H9 (cell line): ENCODE results near the gene ATP2B2. TPM values are rescaled to one million over a fixed set of nuclear protein-coding genes. Genes with fewer than 3 reads are reported as not detected.

Source experiments
- DNase-seq: peaks from one replicate; pipeline ENCODE4 v3.0.0-alpha.2; 2017
- H2AFZ ChIP-seq: one replicate; pipeline ENCODE4 v1.6.1; 2013; ENCODE audit warnings: mild to moderate bottlenecking, low read length, control low read depth, moderate library complexity
- H2AK5ac ChIP-seq: 2 replicates; pipeline ENCODE4 v1.6.1; 2013; ENCODE audit warnings: low read length, control low read depth, mixed read lengths; ENCODE audit not compliant: insufficient read length
- H2BK120ac ChIP-seq: one replicate; pipeline ENCODE4 v1.6.1; 2013; ENCODE audit warnings: low read depth, mild to moderate bottlenecking, low read length, control low read depth, inconsistent platforms; ENCODE audit not compliant: poor library complexity, severe bottlenecking
- H2BK12ac ChIP-seq: 2 replicates; pipeline ENCODE4 v1.6.1; 2013; ENCODE audit warnings: low read length, control low read depth, mixed read lengths, low read depth; ENCODE audit not compliant: insufficient read length
- H2BK15ac ChIP-seq: 2 replicates; pipeline ENCODE4 v1.6.1; 2013; ENCODE audit warnings: low read depth, low read length, control low read depth
- H2BK20ac ChIP-seq: one replicate; pipeline ENCODE4 v1.6.1; 2013; ENCODE audit warnings: low read depth, mild to moderate bottlenecking, low read length, control low read depth, inconsistent platforms; ENCODE audit not compliant: poor library complexity, severe bottlenecking
- H2BK5ac ChIP-seq: 2 replicates; pipeline ENCODE4 v1.6.1; 2013; ENCODE audit warnings: low read length, control low read depth, mixed read lengths; ENCODE audit not compliant: insufficient read length
- H3K14ac ChIP-seq: 2 replicates; pipeline ENCODE4 v1.6.1; 2013; ENCODE audit warnings: low read length, control low read depth; ENCODE audit not compliant: insufficient read depth
- H3K18ac ChIP-seq: 2 replicates; pipeline ENCODE4 v1.6.1; 2013; ENCODE audit warnings: low read depth, mild to moderate bottlenecking, mixed read lengths, low read length, control low read depth; ENCODE audit not compliant: insufficient read length
- H3K23ac ChIP-seq: 2 replicates; pipeline ENCODE4 v1.6.1; 2013; ENCODE audit warnings: low read length, control low read depth, mixed read lengths, low read depth; ENCODE audit not compliant: insufficient read length
- H3K23me2 ChIP-seq: 2 replicates; pipeline ENCODE4 v1.6.1; 2013; ENCODE audit warnings: low read depth, mild to moderate bottlenecking, mixed read lengths, low read length, control low read depth; ENCODE audit not compliant: insufficient read length, poor library complexity, severe bottlenecking
- H3K27ac ChIP-seq: 2 replicates; pipeline ENCODE4 v1.5.1; 2013; ENCODE audit warnings: low read length, control low read depth, mixed read lengths, low read depth; ENCODE audit not compliant: insufficient read length
- H3K27me3 ChIP-seq: 2 replicates; pipeline ENCODE4 v1.6.1; 2013; ENCODE audit warnings: low read length, control low read depth, inconsistent platforms; ENCODE audit not compliant: insufficient read depth
- H3K4ac ChIP-seq: 2 replicates; pipeline ENCODE4 v1.6.1; 2013; ENCODE audit warnings: low read depth, mild to moderate bottlenecking, control low read depth, inconsistent platforms, low read length, moderate library complexity
- H3K4me1 ChIP-seq: 2 replicates; pipeline ENCODE4 v1.6.1; 2013; ENCODE audit warnings: low read length, control low read depth, inconsistent platforms; ENCODE audit not compliant: insufficient read depth
- H3K4me2 ChIP-seq: 2 replicates; pipeline ENCODE4 v1.6.1; 2013; ENCODE audit warnings: low read length, control low read depth, mixed read lengths; ENCODE audit not compliant: insufficient read length, insufficient read depth
- H3K56ac ChIP-seq: 2 replicates; pipeline ENCODE4 v1.6.1; 2013; ENCODE audit warnings: low read depth, mild to moderate bottlenecking, mixed read lengths, low read length, control low read depth; ENCODE audit not compliant: insufficient read length
- H3K79me1 ChIP-seq: 2 replicates; pipeline ENCODE4 v1.6.1; 2013; ENCODE audit warnings: low read depth, mild to moderate bottlenecking, moderate library complexity, low read length, control low read depth, inconsistent platforms; ENCODE audit not compliant: insufficient read depth, poor library complexity, severe bottlenecking
- H3K79me2 ChIP-seq: 2 replicates; pipeline ENCODE4 v1.6.1; 2013; ENCODE audit warnings: low read length, control low read depth, inconsistent platforms; ENCODE audit not compliant: insufficient read depth
- H3K9ac ChIP-seq: 2 replicates; pipeline ENCODE4 v1.6.1; 2013; ENCODE audit warnings: low read length, control low read depth, mixed read lengths; ENCODE audit not compliant: insufficient read length; ENCODE audit errors: extremely low read depth
- H3K9me3 ChIP-seq: one replicate; pipeline ENCODE4 v1.6.1; 2013; ENCODE audit warnings: low read depth, low read length, inconsistent platforms; ENCODE audit not compliant: control insufficient read depth
- H3T11ph ChIP-seq: one replicate; pipeline ENCODE4 v1.6.1; 2013; ENCODE audit warnings: mild to moderate bottlenecking, low read length, control low read depth, inconsistent platforms
- H4K20me1 ChIP-seq: one replicate; pipeline ENCODE4 v1.6.1; 2013; ENCODE audit not compliant: control insufficient read depth, insufficient read length, insufficient read depth
- H4K5ac ChIP-seq: 2 replicates; pipeline ENCODE4 v1.6.1; 2013; ENCODE audit warnings: low read depth, mild to moderate bottlenecking, mixed read lengths, low read length, control low read depth; ENCODE audit not compliant: insufficient read length
- H4K8ac ChIP-seq: replicated peaks from 2 replicates; pipeline ENCODE4 v1.6.1; 2013; ENCODE audit warnings: low read length, control low read depth, mixed read lengths, low read depth; ENCODE audit not compliant: insufficient read length
- H4K91ac ChIP-seq: 2 replicates; pipeline ENCODE4 v1.6.1; 2013; ENCODE audit warnings: low read depth, mild to moderate bottlenecking, moderate library complexity, mixed read lengths, low read length, control low read depth; ENCODE audit not compliant: insufficient read length
- H3K27ac Mint-ChIP-seq, 3 experiments: 2 replicates in 2 of 3; 3 replicates in 1 of 3; pipeline ENCODE4 v1.8.0; 2020 to 2021; ENCODE audit warnings: mixed read lengths in 3 of 3, mild to moderate bottlenecking in 1 of 3, moderate library complexity in 1 of 3
- H3K27me3 Mint-ChIP-seq: 2 replicates; pipeline ENCODE4 v1.8.0; 2021; ENCODE audit warnings: low read depth, mild to moderate bottlenecking, moderate library complexity, mixed read lengths
- H3K36me3 Mint-ChIP-seq, 3 experiments: 2 replicates in 2 of 3; 3 replicates in 1 of 3; pipeline ENCODE4 v1.8.0; 2020 to 2021; ENCODE audit warnings: low read depth in 3 of 3, mixed read lengths in 3 of 3; ENCODE audit not compliant: insufficient read depth in 1 of 3
- H3K4me1 Mint-ChIP-seq, 2 experiments: 2 replicates each; pipeline ENCODE4 v1.8.0; 2020; ENCODE audit warnings: mixed read lengths in 2 of 2
- H3K4me3 Mint-ChIP-seq, 2 experiments: 2 replicates in 1 of 2; 3 replicates in 1 of 2; pipeline ENCODE4 v1.8.0; 2020 to 2021; ENCODE audit warnings: mild to moderate bottlenecking in 2 of 2, mixed read lengths in 2 of 2, moderate library complexity in 1 of 2
- H3K9me3 Mint-ChIP-seq, 2 experiments: 2 replicates in 1 of 2; 3 replicates in 1 of 2; pipeline ENCODE4 v1.8.0; 2020; ENCODE audit warnings: mild to moderate bottlenecking in 2 of 2, mixed read lengths in 2 of 2, moderate library complexity in 1 of 2
- WGBS: extraction: QIAGEN DNeasy Blood & Tissue Kit; methylation state at CpG from one replicate; pipeline ENCODE4 v1.1.7; 2013; ENCODE audit warnings: missing lambda C conversion rate, low lambda C conversion rate, mixed read lengths; ENCODE audit not compliant: insufficient read length; ENCODE audit errors: extremely low coverage; 5-methylcytosine and 5-hydroxymethylcytosine counted together
- total RNA-seq: library from RNA; stranded (reverse); gene quantifications from 2 replicates; pipeline ENCODE4 v1.2.1, GENCODE V29; 2021
- TF ChIP-seq, protein P1 (sequence below): fragments of 200-600 bp; sonication (generic); conservative IDR thresholded peaks from 3 replicates; pipeline ENCODE4 v1.8.0; 2021; ENCODE audit warnings: antibody characterized with exemption, mild to moderate bottlenecking

ATP2B2 gene
- total RNA-seq, 1 experiment from 2014 or later = 0.33 TPM

DNA sequence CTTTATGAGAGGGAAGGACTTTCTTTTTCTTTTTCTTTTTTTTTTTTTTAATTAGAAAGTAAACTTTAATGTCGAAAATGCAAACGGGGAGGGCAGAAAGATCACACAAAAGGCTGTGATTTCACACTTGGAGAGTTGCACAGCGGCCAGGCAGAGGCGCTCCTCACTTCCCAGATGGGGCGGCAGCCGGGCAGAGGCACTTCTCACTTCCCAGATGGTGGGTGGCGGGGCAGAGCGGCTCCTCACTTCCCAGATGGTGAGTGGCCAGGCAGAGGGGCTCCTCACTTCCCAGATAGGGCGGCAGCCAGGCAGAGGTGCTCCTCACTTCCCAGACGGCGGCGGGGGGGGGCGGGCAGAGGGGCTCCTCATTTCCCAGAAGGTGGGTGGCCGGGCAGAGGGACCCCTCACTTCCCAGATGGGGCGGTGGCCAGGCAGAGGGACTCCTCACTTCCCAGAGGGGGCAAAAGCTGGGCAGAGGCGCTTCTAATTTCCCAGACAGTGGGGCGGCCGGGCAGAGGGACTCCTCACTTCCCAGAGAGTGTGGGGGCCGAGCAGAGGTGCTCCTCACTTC, 88.6 kb downstream of the ATP2B2 start:
- Histone ChIP-seq H3K23me2 (peaks cover 2% of the 10 kb centered on the region), H3K18ac (no peak overlapping the region), H3K56ac (no peak overlapping the region), H3K4me2 (no peak overlapping the region), H2BK20ac (no peak overlapping the region), H4K91ac (no peak overlapping the region), H2BK15ac (no peak overlapping the region), H2BK12ac (no peak overlapping the region), H3K14ac (no peak overlapping the region), H2BK5ac (no peak overlapping the region), H2AFZ (no peak overlapping the region), H2BK120ac (no peak overlapping the region), H3K79me2 (no peaks in the 10 kb centered on the region), H4K20me1 (no peaks in the 10 kb centered on the region), H3K9me3 (no peaks in the 10 kb centered on the region), H3K23ac (no peak overlapping the region), H3K27me3 (no peaks in the 10 kb centered on the region; the same call in 1 of the 2 replicates), H3K4me1 (no peaks in the 10 kb centered on the region), H4K5ac (no peak overlapping the region), H3T11ph (no peak overlapping the region), H3K4ac (no peak overlapping the region), H3K9ac (no peak overlapping the region), H2AK5ac (no peak overlapping the region), H3K79me1 (no peaks in the 10 kb centered on the region), H3K27ac (no peak overlapping the region), H4K8ac (no peak overlapping the region)
- TF ChIP-seq, protein P1, sequence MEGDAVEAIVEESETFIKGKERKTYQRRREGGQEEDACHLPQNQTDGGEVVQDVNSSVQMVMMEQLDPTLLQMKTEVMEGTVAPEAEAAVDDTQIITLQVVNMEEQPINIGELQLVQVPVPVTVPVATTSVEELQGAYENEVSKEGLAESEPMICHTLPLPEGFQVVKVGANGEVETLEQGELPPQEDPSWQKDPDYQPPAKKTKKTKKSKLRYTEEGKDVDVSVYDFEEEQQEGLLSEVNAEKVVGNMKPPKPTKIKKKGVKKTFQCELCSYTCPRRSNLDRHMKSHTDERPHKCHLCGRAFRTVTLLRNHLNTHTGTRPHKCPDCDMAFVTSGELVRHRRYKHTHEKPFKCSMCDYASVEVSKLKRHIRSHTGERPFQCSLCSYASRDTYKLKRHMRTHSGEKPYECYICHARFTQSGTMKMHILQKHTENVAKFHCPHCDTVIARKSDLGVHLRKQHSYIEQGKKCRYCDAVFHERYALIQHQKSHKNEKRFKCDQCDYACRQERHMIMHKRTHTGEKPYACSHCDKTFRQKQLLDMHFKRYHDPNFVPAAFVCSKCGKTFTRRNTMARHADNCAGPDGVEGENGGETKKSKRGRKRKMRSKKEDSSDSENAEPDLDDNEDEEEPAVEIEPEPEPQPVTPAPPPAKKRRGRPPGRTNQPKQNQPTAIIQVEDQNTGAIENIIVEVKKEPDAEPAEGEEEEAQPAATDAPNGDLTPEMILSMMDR = no peak; the same call in 2 of the 3 replicates
- Mint-ChIP-seq H3K4me1 (peaks cover 0 to 4% of the 10 kb centered on the region in 2 experiments; a peak in 2 of 4 replicates), H3K9me3 (no peaks in the 10 kb centered on the region), H3K27me3 (peaks cover 2% of the 10 kb centered on the region; the same call in 1 of the 2 replicates), H3K4me3 (no peak overlapping the region), H3K36me3 (no peaks in the 10 kb centered on the region), H3K27ac (no peak overlapping the region)
- no CpG with 5 or more reads among the region's 19 CpGs for WGBS
- no peak for DNase-seq
